NCI-H2196 (cell line): ENCODE measurements around the gene LNX1.

Source experiments
- DNase-seq: peaks from one replicate; lab custom pipeline; 2025; ENCODE audit not compliant: unreplicated experiment; lab: John Stamatoyannopoulos, UW

Gene LNX1

GRCh38 chr4:53537606-53538005 lies 53.7 kb downstream of the LNX1 start:
- no peak for DNase-seq

GRCh38 chr4:53536328-53536727 lies 55.0 kb downstream of the LNX1 start:
- DNase-seq = no peak

GRCh38 chr4:53535567-53535966 lies 55.7 kb downstream of the LNX1 start:
- DNase-seq = no peak

GRCh38 chr4:53534684-53535083 lies 56.6 kb downstream of the LNX1 start:
- DNase-seq = no peak

- DNase-seq = no peak
Measured at GRCh38 chr4:53532521-53532920, 58.8 kb downstream of the LNX1 start.

- DNase-seq = no peak
Measured at GRCh38 chr4:53531585-53532224, 59.6 kb downstream of the LNX1 start.

GRCh38 chr4:53529025-53529424 lies 62.3 kb downstream of the LNX1 start:
- no peak for DNase-seq

GRCh38 chr4:53527930-53528329 lies 63.4 kb downstream of the LNX1 start:
- DNase-seq = no peak

GRCh38 chr4:53527326-53527725 lies 64.0 kb downstream of the LNX1 start:
- no peak for DNase-seq

GRCh38 chr4:53522334-53522733 lies 69.0 kb downstream of the LNX1 start:
- no peak for DNase-seq

- no peak for DNase-seq
Measured at GRCh38 chr4:53520116-53520515, 71.2 kb downstream of the LNX1 start.

- no peak for DNase-seq
Measured at GRCh38 chr4:53518807-53519206, 72.5 kb downstream of the LNX1 start.

- no peak for DNase-seq
Measured at GRCh38 chr4:53515076-53515475, 76.2 kb downstream of the LNX1 start.

GRCh38 chr4:53514509-53514908 lies 76.8 kb downstream of the LNX1 start:
- no peak for DNase-seq

- no peak for DNase-seq
Measured at GRCh38 chr4:53512608-53513007, 78.7 kb downstream of the LNX1 start.

GRCh38 chr4:53511014-53511413 lies 80.3 kb downstream of the LNX1 start:
- DNase-seq = no peak

- no peak for DNase-seq
Measured at GRCh38 chr4:53510321-53510720, 81.0 kb downstream of the LNX1 start.

GRCh38 chr4:53508446-53508845 lies 82.8 kb downstream of the LNX1 start:
- DNase-seq = no peak

- DNase-seq = no peak
Measured at GRCh38 chr4:53507671-53508286, 83.5 kb downstream of the LNX1 start.

- no peak for DNase-seq
Measured at GRCh38 chr4:53507058-53507457, 84.2 kb downstream of the LNX1 start.

- DNase-seq = no peak
Measured at GRCh38 chr4:53505947-53506346, 85.3 kb downstream of the LNX1 start.

GRCh38 chr4:53502094-53502493 lies 89.2 kb downstream of the LNX1 start:
- no peak for DNase-seq

GRCh38 chr4:53501561-53501960 lies 89.7 kb downstream of the LNX1 start:
- no peak for DNase-seq
